Measurements from ENCODE around the gene NFATC2IP. TPM values are rescaled to one million over a fixed set of nuclear protein-coding genes. Genes with fewer than 3 reads are reported as not detected.

NFATC2IP gene
- total and polyA plus RNA-seq, 2 of the 13 experiments (the other 11 are each of a cell fraction or from before 2014, with no cell fraction given): 32.1 to 48.5 TPM

- TF ChIP-seq ELK4 (CRISPR knock-in tag; IDR thresholded peaks at IDR 0.05; ENCODE audit: borderline replicate concordance): no peak
- peak; percentile 76; the same call in 1 of the 2 replicates for TF ChIP-seq ELF3 (CRISPR knock-in tag; IDR thresholded peaks at IDR 0.05)
- TF ChIP-seq, protein P1, sequence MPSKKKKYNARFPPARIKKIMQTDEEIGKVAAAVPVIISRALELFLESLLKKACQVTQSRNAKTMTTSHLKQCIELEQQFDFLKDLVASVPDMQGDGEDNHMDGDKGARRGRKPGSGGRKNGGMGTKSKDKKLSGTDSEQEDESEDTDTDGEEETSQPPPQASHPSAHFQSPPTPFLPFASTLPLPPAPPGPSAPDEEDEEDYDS (CRISPR knock-in tag; IDR thresholded peaks at IDR 0.05): peak; percentile 73
- no peak for TF ChIP-seq EP300 (IDR thresholded peaks at IDR 0.05; ENCODE audit: low read depth in 2 of 2, low read length in 2 of 2)
- TF ChIP-seq EP300 (CRISPR knock-in tag; IDR thresholded peaks at IDR 0.05; ENCODE audit: borderline replicate concordance): no peak
- no peak for TF ChIP-seq ZFP37 (CRISPR knock-in tag; IDR thresholded peaks at IDR 0.05; ENCODE audit: borderline replicate concordance)
- TF ChIP-seq FOXC1 (CRISPR knock-in tag; IDR thresholded peaks at IDR 0.05; ENCODE audit: borderline replicate concordance): peak; percentile 60; the same call in 1 of the 2 replicates
- TF ChIP-seq ELF4 (CRISPR knock-in tag; IDR thresholded peaks at IDR 0.05; ENCODE audit: borderline replicate concordance): 0 out of 2 replicates have a peak, but pooled peaks have one; percentile 13
- TF ChIP-seq ZSCAN21 (CRISPR knock-in tag; IDR thresholded peaks at IDR 0.05; ENCODE audit: borderline replicate concordance): 0 out of 2 replicates have a peak, but pooled peaks have one; percentile 18
- TF ChIP-seq MYPOP (CRISPR knock-in tag; IDR thresholded peaks at IDR 0.05): peak; percentile 79; the same call in 1 of the 2 replicates
- no peak for TF ChIP-seq SYNCRIP (IDR thresholded peaks at IDR 0.05; ENCODE audit: insufficient read depth, low read depth, low read length)
- 0 out of 2 replicates have a peak, but pooled peaks have one; percentile 23 for TF ChIP-seq ZNF230 (CRISPR knock-in tag; IDR thresholded peaks at IDR 0.05)
- TF ChIP-seq NAIF1 (CRISPR knock-in tag; IDR thresholded peaks at IDR 0.05; ENCODE audit: borderline replicate concordance): peak; percentile 94
- TF ChIP-seq ERF (CRISPR knock-in tag; IDR thresholded peaks at IDR 0.05): peak; percentile 1; the same call in 1 of the 2 replicates
- TF ChIP-seq GABPA (IDR thresholded peaks at IDR 0.05; ENCODE audit: low read depth, low read length): peak; percentile 79
- peak; percentile 82 for TF ChIP-seq GABPA (CRISPR knock-in tag; IDR thresholded peaks at IDR 0.05; ENCODE audit: low read depth)
- TF ChIP-seq ZNF382 (CRISPR knock-in tag; IDR thresholded peaks at IDR 0.05; ENCODE audit: borderline replicate concordance): no peak
- 0 out of 2 replicates have a peak, but pooled peaks have one; percentile 12 for TF ChIP-seq PITX1 (CRISPR knock-in tag; IDR thresholded peaks at IDR 0.05)
- TF ChIP-seq HNF4G (IDR thresholded peaks at IDR 0.05; ENCODE audit: borderline replicate concordance, low read depth, low read length): peak; percentile 66; the same call in 1 of the 2 replicates
- no peak for TF ChIP-seq HNF4G (CRISPR knock-in tag; IDR thresholded peaks at IDR 0.05; ENCODE audit: borderline replicate concordance, low read depth)
- no peak for TF ChIP-seq REST (IDR thresholded peaks at IDR 0.05; ENCODE audit: borderline replicate concordance in 1 of 2, low read depth in 1 of 2, low read length in 2 of 2)
Measured at GRCh38 chr16:28924762-28925385, 25.9 kb upstream of the NFATC2IP start, which contains the start of gene RABEP2 (continued).

Data from HepG2 (cell line).